ENCODE data around the gene ESCO1.

Gene ESCO1

DNA sequence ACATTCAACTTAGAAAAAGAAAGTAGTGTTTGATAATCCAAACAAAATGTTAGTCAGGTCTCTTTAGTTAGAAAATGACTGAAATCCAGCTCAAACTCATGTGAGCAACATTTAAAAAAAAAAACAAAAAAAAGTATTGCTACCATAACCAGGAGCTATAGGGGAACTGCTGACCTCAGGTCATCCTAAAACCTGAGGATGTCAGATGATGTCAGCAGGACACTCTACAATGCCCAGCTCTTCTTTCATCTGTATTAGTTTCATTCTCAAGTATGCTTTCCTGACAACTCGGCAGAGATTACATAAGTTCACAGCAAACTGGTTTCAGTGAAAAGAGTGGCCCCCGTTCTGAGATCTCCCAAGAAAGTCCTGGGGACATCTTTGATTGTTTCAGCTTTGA is 4.2 kb upstream of the ESCO1 start:
- no peaks in the 10 kb centered on the region for H3K9me3 ChIP-seq
- no peaks in the 10 kb centered on the region for H3K27me3 ChIP-seq
- no peaks in the 10 kb centered on the region for H3K4me1 ChIP-seq
- H3K4me3 ChIP-seq (ENCODE audit: low read depth, low read length), result no peak overlapping the region
- TF ChIP-seq, protein P1, sequence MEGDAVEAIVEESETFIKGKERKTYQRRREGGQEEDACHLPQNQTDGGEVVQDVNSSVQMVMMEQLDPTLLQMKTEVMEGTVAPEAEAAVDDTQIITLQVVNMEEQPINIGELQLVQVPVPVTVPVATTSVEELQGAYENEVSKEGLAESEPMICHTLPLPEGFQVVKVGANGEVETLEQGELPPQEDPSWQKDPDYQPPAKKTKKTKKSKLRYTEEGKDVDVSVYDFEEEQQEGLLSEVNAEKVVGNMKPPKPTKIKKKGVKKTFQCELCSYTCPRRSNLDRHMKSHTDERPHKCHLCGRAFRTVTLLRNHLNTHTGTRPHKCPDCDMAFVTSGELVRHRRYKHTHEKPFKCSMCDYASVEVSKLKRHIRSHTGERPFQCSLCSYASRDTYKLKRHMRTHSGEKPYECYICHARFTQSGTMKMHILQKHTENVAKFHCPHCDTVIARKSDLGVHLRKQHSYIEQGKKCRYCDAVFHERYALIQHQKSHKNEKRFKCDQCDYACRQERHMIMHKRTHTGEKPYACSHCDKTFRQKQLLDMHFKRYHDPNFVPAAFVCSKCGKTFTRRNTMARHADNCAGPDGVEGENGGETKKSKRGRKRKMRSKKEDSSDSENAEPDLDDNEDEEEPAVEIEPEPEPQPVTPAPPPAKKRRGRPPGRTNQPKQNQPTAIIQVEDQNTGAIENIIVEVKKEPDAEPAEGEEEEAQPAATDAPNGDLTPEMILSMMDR (IDR thresholded peaks at IDR 0.05; ENCODE audit: low read depth, low read length), result no peak
- no peaks in the 10 kb centered on the region for H3K36me3 ChIP-seq
- no peak for DNase-seq

DNA sequence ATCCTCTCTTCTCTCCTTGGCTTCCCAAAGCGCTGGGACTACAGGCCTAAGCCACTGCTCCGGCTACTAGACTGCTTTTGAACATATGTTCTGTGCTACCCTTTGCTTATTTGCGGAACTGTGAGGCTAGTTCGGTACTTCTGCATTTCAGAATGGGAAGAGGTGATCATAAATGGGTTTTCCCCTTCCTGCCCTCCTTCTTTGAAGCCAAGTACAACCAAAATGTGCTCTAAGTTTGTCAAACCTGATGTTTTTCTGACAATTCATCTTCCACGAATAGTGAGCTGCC is 1.7 kb upstream of the ESCO1 start:
- no peaks in the 10 kb centered on the region for H3K27me3 ChIP-seq
- no peak for DNase-seq
- no peak overlapping the region for H3K4me3 ChIP-seq (ENCODE audit: low read depth, low read length)
- TF ChIP-seq, protein P1 (IDR thresholded peaks at IDR 0.05; ENCODE audit: low read depth, low read length), result no peak
- H3K9me3 ChIP-seq, result no peaks in the 10 kb centered on the region
- H3K4me1 ChIP-seq, result no peaks in the 10 kb centered on the region
- no peaks in the 10 kb centered on the region for H3K36me3 ChIP-seq

DNA sequence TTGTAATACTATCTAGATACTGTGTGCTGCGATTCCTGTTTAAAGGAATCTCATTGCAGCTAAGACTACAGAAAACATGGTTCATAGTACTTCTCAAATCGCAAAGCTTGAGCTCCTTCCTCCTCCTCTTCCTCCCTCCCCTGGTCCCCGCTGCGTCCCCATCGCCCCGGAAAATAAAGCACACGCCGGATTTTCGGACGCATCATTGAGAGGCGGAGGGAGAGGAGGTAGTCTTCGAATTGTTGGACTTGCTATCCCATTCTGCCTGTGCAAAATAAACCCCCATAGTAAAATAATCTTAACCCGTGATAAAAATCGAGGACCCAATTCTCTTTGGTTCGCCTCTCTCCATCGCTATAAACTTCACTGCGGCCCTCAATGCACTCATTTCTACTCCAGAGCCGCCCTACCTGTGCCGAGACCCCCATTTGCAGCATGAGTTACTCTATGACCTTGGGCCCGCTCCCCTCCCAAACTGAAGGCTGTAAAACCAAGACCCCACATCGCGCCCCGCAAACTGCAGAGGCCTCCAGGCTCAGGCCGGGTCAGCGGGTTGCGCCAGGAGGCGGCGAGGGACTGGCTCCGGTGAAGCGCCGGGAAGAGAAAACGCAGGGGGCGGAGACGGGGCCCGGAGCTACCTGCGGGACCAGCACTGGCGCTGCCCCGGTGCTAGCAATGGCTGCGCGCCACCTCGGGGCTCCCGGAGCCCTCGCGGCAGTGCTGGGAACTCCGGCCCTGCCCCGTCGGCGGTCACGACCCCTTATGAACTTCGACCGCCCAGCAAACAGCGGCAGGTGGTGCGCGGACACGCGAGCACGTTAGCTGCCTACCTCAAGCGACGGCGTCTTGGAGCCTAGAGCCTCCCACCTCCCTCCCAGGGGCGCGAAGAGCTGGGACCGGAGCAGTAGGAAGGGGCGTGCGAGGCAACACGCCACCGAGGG is 649 bp downstream of the ESCO1 start:
- Histone ChIP-seq H3K9me3 (no peaks in the 10 kb centered on the region), H3K27me3 (no peaks in the 10 kb centered on the region), H3K36me3 (no peaks in the 10 kb centered on the region), H3K4me1 (no peaks in the 10 kb centered on the region), H3K4me3 (ENCODE audit: low read depth, low read length) (peak overlapping the region; percentile 83)
- peak; percentile 38 for DNase-seq
- TF ChIP-seq, protein P1 (IDR thresholded peaks at IDR 0.05; ENCODE audit: low read depth, low read length), result no peak

DNA sequence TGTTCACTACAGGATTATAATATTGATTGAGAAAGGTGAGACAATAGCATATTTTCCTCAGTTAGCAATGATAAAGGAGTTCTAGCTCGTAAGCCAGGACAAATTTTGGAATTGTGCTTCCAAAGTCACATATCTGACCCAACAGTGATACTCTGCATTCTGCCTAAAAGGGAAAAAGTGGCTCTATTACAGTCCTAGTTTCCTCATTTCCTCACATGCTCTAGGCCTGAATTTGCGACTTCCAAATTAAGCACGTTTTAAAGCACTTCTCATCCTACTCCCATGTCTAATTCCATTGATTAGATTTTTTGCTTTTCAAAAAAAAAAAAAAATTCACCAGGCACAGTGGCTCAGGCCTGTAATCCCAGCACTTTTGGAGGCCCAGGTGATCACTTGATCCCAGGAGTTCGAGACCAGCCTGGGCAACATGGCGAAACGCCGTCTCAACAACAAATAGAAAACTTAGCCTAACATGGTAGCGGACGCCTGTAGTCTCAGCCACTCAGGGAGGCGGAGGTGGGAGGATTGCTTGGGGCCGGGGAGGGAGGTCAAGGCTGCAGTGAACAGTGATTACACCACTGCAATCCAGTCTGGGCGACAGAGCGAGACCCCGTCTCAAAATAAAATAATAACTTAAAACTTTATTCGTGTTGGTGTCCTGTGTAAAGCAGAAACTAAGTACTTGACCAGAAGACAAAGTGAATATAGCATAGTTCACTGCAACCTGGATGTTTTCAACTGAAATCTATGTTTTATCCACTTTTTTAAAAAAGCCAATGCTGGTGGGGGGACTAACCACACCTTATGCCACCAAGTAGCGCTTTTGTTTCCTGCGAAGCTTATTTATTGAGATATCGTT is 1.5 kb downstream of the ESCO1 start:
- H3K27me3 ChIP-seq, result no peaks in the 10 kb centered on the region
- no peaks in the 10 kb centered on the region for H3K4me1 ChIP-seq
- no peaks in the 10 kb centered on the region for H3K36me3 ChIP-seq
- no peak for DNase-seq
- no peaks in the 10 kb centered on the region for H3K9me3 ChIP-seq
- TF ChIP-seq, protein P1 (IDR thresholded peaks at IDR 0.05; ENCODE audit: low read depth, low read length), result no peak
- peak overlapping the region; percentile 83 for H3K4me3 ChIP-seq (ENCODE audit: low read depth, low read length)

DNA sequence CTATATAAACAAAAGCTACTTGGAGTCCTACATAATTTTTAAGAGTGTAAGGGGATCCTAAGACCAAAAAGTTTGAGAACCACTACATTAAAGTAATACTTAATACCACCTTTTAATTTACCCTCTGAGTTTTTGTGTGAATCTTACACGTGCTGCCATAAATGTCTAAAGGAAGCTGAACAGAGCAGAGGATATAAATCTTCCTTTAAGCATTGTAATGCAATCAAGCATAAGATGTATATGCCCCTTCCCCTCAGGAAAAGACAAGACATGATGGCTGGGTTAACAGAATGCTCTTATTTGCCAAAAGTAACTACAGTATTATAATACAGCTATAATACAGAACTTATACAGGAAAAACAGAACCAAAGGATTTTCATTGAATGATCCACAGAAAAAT is 2.9 kb downstream of the ESCO1 start:
- DNase-seq, result no peak
- H3K36me3 ChIP-seq, result no peaks in the 10 kb centered on the region
- no peak overlapping the region for H3K4me3 ChIP-seq (ENCODE audit: low read depth, low read length)
- no peaks in the 10 kb centered on the region for H3K9me3 ChIP-seq
- no peaks in the 10 kb centered on the region for H3K27me3 ChIP-seq
- H3K4me1 ChIP-seq, result no peaks in the 10 kb centered on the region
- TF ChIP-seq, protein P1 (IDR thresholded peaks at IDR 0.05; ENCODE audit: low read depth, low read length), result no peak

Data from BE2C (cell line).